Measurements from ENCODE around the gene LTK. TPM values are rescaled to one million over a fixed set of nuclear protein-coding genes. Genes with fewer than 3 reads are reported as not detected.

Gene LTK
- total RNA-seq, 1 donor from 2014 or later, result 25.9 TPM

- Histone ChIP-seq H3K36me3 (no peaks in the 10 kb centered on the region), H3K27me3 (ENCODE audit: low read depth) (peaks cover 46% of the 10 kb centered on the region), H3K4me1 (peaks cover 35% of the 10 kb centered on the region), H3K27ac (peak within 1 kb of the TSS; percentile 58), H3K4me3 (peak within 1 kb of the TSS; percentile 84), H3K9me3 (no peaks in the 10 kb centered on the region)
- no peak for TF ChIP-seq CTCF (IDR thresholded peaks at IDR 0.05)
- peak; percentile 85 to 89 for ATAC-seq
- intact Hi-C loops (cut with DNase I), result no loop called here
- DNase-seq, result peak; percentile 82
Measured at GRCh38 chr15:41493205-41493901, 20.3 kb downstream of the LTK start, which contains the start of gene ITPKA. TSS of gene ITPKA (plus strand) at chr15:41493874. CDS start at chr15:41493928, 54 bp downstream.

DNA sequence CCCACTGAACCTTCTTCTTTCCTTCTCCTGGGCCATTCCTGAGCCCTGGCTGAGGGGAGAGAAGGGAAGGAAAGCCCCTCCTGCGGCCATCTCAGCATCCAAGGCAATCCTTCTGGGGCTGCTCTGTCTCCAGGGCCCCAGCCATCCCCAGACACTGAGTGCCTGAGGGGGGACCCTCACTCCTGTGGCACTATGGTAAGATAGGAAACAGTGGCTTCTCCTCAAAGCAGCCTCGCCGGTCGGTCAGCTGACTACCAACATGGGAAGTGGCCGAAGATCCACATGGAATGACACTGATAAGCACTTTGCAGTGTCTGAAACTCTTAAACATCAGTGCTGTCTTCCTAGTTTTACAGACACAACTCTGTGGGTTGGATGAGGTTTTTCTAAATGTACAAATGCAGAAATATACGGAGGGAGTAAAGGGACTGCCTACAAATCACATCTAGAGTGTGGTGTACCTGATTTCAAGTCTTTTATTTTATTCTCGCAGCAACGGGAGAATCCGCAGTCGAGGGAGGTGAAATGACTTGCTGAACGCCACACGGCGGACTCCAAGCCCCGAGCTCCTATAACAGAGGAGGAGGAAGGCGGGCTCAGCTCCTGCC, 20.9 kb downstream of the LTK start:
- Histone ChIP-seq H3K27me3 (ENCODE audit: low read depth) (peaks cover 49% of the 10 kb centered on the region), H3K4me1 (peaks cover 35% of the 10 kb centered on the region), H3K36me3 (no peaks in the 10 kb centered on the region), H3K4me3 (peak overlapping the region; percentile 84), H3K9me3 (no peaks in the 10 kb centered on the region), H3K27ac (peak overlapping the region; percentile 58)
- intact Hi-C loops (cut with DNase I), result no loop called here
- DNase-seq (no peak), ATAC-seq (no peak)
- TF ChIP-seq CTCF (IDR thresholded peaks at IDR 0.05), result no peak

DNA sequence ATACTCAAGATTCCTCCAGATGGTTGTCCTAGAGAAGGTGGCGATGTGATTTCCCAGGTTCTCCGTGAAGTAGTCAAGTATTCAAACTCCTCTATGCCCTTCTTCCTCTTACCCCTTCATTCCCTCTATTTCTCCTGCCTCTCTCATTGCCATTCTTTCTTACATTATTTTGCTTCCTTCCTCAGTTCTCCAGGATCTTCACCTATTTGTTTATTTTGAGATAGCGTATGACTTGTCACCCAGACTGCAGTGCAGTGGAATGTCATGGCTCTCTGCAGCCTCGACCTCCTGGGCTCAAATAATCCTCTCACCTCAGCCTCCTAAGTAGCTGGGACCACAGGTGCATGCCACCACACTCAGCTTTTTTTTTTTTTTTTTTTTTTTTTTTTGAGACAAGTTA, 21.7 kb downstream of the LTK start:
- TF ChIP-seq CTCF (IDR thresholded peaks at IDR 0.05), result no peak
- no peaks in the 10 kb centered on the region for H3K9me3 ChIP-seq
- peaks cover 49% of the 10 kb centered on the region for H3K27me3 ChIP-seq (ENCODE audit: low read depth)

DNA sequence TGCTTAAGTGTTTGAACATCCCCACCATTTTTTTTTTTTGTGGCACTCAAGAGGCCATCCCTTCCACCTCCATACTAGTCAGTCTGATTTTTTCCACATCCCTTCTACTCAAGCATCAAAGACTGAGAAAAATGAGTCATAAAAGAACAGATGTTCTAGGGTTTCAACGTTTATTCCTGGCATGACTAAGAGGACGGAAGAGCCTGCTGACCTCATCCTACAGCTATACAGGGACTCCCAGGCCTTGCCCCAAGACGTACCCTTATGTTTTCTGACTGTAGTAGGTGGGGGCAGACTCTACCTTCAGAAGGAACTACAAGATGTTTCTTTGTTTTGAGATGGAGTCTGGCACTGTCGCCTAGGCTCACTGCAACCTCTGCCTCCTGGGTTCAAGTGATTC, 23.3 kb downstream of the LTK start:
- Histone ChIP-seq H3K36me3 (no peaks in the 10 kb centered on the region), H3K4me1 (peaks cover 28% of the 10 kb centered on the region), H3K9me3 (no peaks in the 10 kb centered on the region), H3K4me3 (no peak overlapping the region), H3K27me3 (ENCODE audit: low read depth) (peaks cover 37% of the 10 kb centered on the region), H3K27ac (no peak overlapping the region)
- intact Hi-C loops (cut with DNase I), result no loop called here
- no peak for ATAC-seq
- no peak for DNase-seq
- no peak for TF ChIP-seq CTCF (IDR thresholded peaks at IDR 0.05)

More for the DNA sequence above, 21.7 kb downstream of the LTK start:
- Histone ChIP-seq H3K4me1 (peaks cover 35% of the 10 kb centered on the region), H3K36me3 (no peaks in the 10 kb centered on the region), H3K4me3 (no peak overlapping the region), H3K27ac (no peak overlapping the region)
- intact Hi-C loops (cut with DNase I), result no loop called here
- DNase-seq (no peak), ATAC-seq (no peak)

GRCh38 chr15:41489641-41490040, 24.0 kb downstream of the LTK start:
- intact Hi-C loops (cut with DNase I), result no loop called here

More at GRCh38 chr15:41489641-41490040, 24.0 kb downstream of the LTK start:
- H3K9me3 ChIP-seq, result no peaks in the 10 kb centered on the region
- H3K27ac ChIP-seq, result no peak overlapping the region
- no peaks in the 10 kb centered on the region for H3K36me3 ChIP-seq
- H3K27me3 ChIP-seq (ENCODE audit: low read depth), result peaks cover 30% of the 10 kb centered on the region
- no peak for DNase-seq
- peaks cover 21% of the 10 kb centered on the region for H3K4me1 ChIP-seq
- H3K4me3 ChIP-seq, result no peak overlapping the region
- no peak for TF ChIP-seq CTCF (IDR thresholded peaks at IDR 0.05)
- ATAC-seq, result no peak
